B cell (primary cell): ENCODE measurements around the gene ITPRIPL1. TPM values are rescaled to one million over a fixed set of nuclear protein-coding genes. Genes with fewer than 3 reads are reported as not detected.

ENCODE experiments used
- ATAC-seq: fragments of 200-7000 bp; cut with Tn5 transposase; one replicate; pipeline ENCODE4 v1.10.0; 2021; ENCODE audit warnings: low read depth, mild to moderate bottlenecking, moderate number of reproducible peaks, moderate library complexity
- CTCF ChIA-PET: fragments of 350-600 bp; sonication (Branson Sonifier 250); formaldehyde crosslinking; loops from one replicate; lab custom pipeline; 2021; ENCODE audit warnings: antibody characterized with exemption, inconsistent platforms; lab: Charles Lee
- POLR2A ChIA-PET: fragments of 350-600 bp; sonication (Branson Sonifier 250); formaldehyde crosslinking; loops from one replicate; lab custom pipeline; 2021; ENCODE audit warnings: antibody characterized with exemption; lab: Charles Lee
- DNase-seq: peaks from one replicate; pipeline ENCODE4 v3.0.0; 2013
- H2AFZ ChIP-seq: 2 replicates; pipeline ENCODE4 v1.6.1; 2012; ENCODE audit warnings: mild to moderate bottlenecking, low read depth, low read length; ENCODE audit not compliant: insufficient read depth, poor library complexity, severe bottlenecking
- H3K27ac ChIP-seq, 2 donors: 1 replicate in 1 of 2; 2 replicates in 1 of 2; pipeline ENCODE4 v1.5.1; 2012 to 2013; ENCODE audit warnings: low read length in 2 of 2, mild to moderate bottlenecking in 2 of 2, moderate library complexity in 1 of 2
- H3K27me3 ChIP-seq, 4 experiments: fragments of 200-600 bp in 1 of 4; sonication (generic) in 1 of 4; replicated peaks in 1 of 4; 1 replicate in 2 of 4; 2 replicates in 2 of 4; pipeline versions ENCODE4 v1.6.1 to v1.7.0; 2013 to 2016; ENCODE audit warnings: low read length in 3 of 4, mild to moderate bottlenecking in 2 of 4, mixed read lengths in 1 of 4, moderate library complexity in 1 of 4; ENCODE audit not compliant: insufficient read depth in 4 of 4, control insufficient read depth in 3 of 4; ENCODE audit errors: control extremely low read depth in 1 of 4
- H3K36me3 ChIP-seq, 2 experiments: replicated peaks in 1 of 2; 1 replicate in 1 of 2; 2 replicates in 1 of 2; pipeline versions ENCODE4 v1.6.1 to v1.7.1; 2013; ENCODE audit warnings: low read length in 1 of 2; ENCODE audit not compliant: insufficient read depth in 2 of 2, control insufficient read depth in 1 of 2; ENCODE audit errors: control extremely low read depth in 1 of 2, extremely low read depth in 1 of 2
- H3K4me1 ChIP-seq, 2 donors: fragments of 200-600 bp in 1 of 2; sonication (generic) in 1 of 2; 1 replicate in 1 of 2; 2 replicates in 1 of 2; pipeline versions ENCODE4 v1.5.1 to v1.6.1; 2013 to 2017; ENCODE audit warnings: low read length in 2 of 2; ENCODE audit not compliant: control insufficient read depth in 2 of 2, insufficient read depth in 2 of 2
- H3K4me2 ChIP-seq: replicated peaks from 2 replicates; pipeline ENCODE3; 2012; ENCODE audit warnings: mild to moderate bottlenecking, low read depth, low read length; ENCODE audit not compliant: poor library complexity, severe bottlenecking
- H3K4me3 ChIP-seq, 5 experiments: fragments of 200-600 bp in 1 of 5; sonication (generic) in 1 of 5; 1 replicate in 3 of 5; 2 replicates in 2 of 5; pipeline versions ENCODE4 v1.5.1 to v1.7.0; 2011 to 2016; ENCODE audit warnings: low read length in 4 of 5, mild to moderate bottlenecking in 4 of 5, low read depth in 2 of 5, control low read depth in 1 of 5, moderate library complexity in 1 of 5; ENCODE audit not compliant: insufficient read depth in 1 of 5; ENCODE audit errors: control extremely low read depth in 1 of 5, extremely low read depth in 1 of 5
- H3K79me2 ChIP-seq: fragments of 200-600 bp; sonication (generic); one replicate; pipeline ENCODE4 v1.6.0; 2016; ENCODE audit warnings: low read length; ENCODE audit not compliant: control insufficient read depth, insufficient read depth
- H3K9ac ChIP-seq: fragments of 200-600 bp; sonication (generic); 2 replicates; pipeline ENCODE4 v1.6.1; 2017; ENCODE audit warnings: mild to moderate bottlenecking, low read length, moderate library complexity
- H3K9me3 ChIP-seq, 3 donors: one replicate each; pipeline versions ENCODE4 v1.6.1 to v1.7.1; 2013; ENCODE audit warnings: low read length in 2 of 3; ENCODE audit not compliant: control insufficient read depth in 2 of 3, insufficient read depth in 1 of 3; ENCODE audit errors: control extremely low read depth in 1 of 3
- H4K20me1 ChIP-seq: 2 replicates; pipeline ENCODE4 v1.6.0; 2012; ENCODE audit warnings: mild to moderate bottlenecking, low read length; ENCODE audit not compliant: insufficient read depth, control insufficient read depth, poor library complexity, severe bottlenecking
- H3K27ac Mint-ChIP-seq: one replicate; pipeline ENCODE4 v1.8.0; 2021; ENCODE audit warnings: mixed read lengths
- H3K27me3 Mint-ChIP-seq: one replicate; pipeline ENCODE4 v1.8.0; 2021; ENCODE audit warnings: mixed read lengths
- H3K4me1 Mint-ChIP-seq: one replicate; pipeline ENCODE4 v1.8.0; 2021; ENCODE audit warnings: mixed read lengths
- H3K4me3 Mint-ChIP-seq: one replicate; pipeline ENCODE4 v1.8.0; 2021; ENCODE audit warnings: mixed read lengths
- H3K9me3 Mint-ChIP-seq: one replicate; pipeline ENCODE4 v1.8.0; 2022; ENCODE audit warnings: mixed read lengths; ENCODE audit not compliant: insufficient read depth
- CTCF ChIP-seq: fragments of 200-600 bp; IDR thresholded peaks from one replicate; pipeline ENCODE4 v1.8.0; 2022; ENCODE audit warnings: antibody characterized with exemption, mild to moderate bottlenecking
- EZH2 ChIP-seq: IDR thresholded peaks from 2 replicates; pipeline ENCODE4 v1.6.1; 2012; ENCODE audit warnings: borderline replicate concordance, low read depth, mild to moderate bottlenecking, moderate library complexity, low read length; ENCODE audit not compliant: insufficient read depth, poor library complexity, severe bottlenecking
- WGBS: methylation state at CpG from one replicate; pipeline ENCODE4 v1.1.5; 2013; ENCODE audit warnings: missing lambda C conversion rate; ENCODE audit not compliant: insufficient coverage; 5-methylcytosine and 5-hydroxymethylcytosine counted together
- intact Hi-C: fragments of 100-400 bp; cut with micrococcal nuclease; formaldehyde crosslinking; loops from one replicate; pipeline ENCODE4 v1.10.0; 2022
- polyA plus RNA-seq: library from polyadenylated mRNA; depleted of rRNA; stranded (reverse); fragments of >200 nt; gene quantifications from 2 replicates; pipeline ENCODE4 v1.2.3, GENCODE V29; 2012
- total RNA-seq, 2 donors: library from RNA; stranded (reverse); fragments of 120-200 nt in 1 of 2; gene quantifications; 1 replicate in 1 of 2; 2 replicates in 1 of 2; pipeline versions ENCODE4 v1.2.3 to v1.2.4, GENCODE V29; 2013 to 2022

Gene ITPRIPL1
- total and polyA plus RNA-seq, 2 donors (not counting 1 experiment from before 2014, with no cell fraction given): 1.8 to 4.2 TPM

- peaks cover 28% of the 10 kb centered on the region for H3K4me1 Mint-ChIP-seq
- DNase-seq: peak; percentile 50
- H3K9me3 Mint-ChIP-seq: no peaks in the 10 kb centered on the region
- Histone ChIP-seq H2AFZ (peak overlapping the region; percentile 86), H4K20me1 (no peaks in the 10 kb centered on the region), H3K4me2 (peak overlapping the region; percentile 88), H3K27me3 (no peaks in the 10 kb centered on the region), H3K9me3 (no peaks in the 10 kb centered on the region), H3K4me1 (peaks cover 19 to 37% of the 10 kb centered on the region in 2 donors), H3K27ac (peak overlapping the region in 1 of 2 donors; percentile 47), H3K79me2 (peaks cover 5% of the 10 kb centered on the region), H3K36me3 (no peaks in the 10 kb centered on the region), H3K9ac (peak overlapping the region; percentile 74), H3K4me3 (peak overlapping the region; percentile 57 to 81 (median 70))
- ATAC-seq: no peak
- H3K27me3 Mint-ChIP-seq: no peaks in the 10 kb centered on the region
- intact Hi-C loops: loop anchor here (1.0 to 10.0 kb wide), 4 partner anchors 9 to 309 kb away; partner anchors contain the start of genes ARID5A, CIAO1, KANSL3 and NCAPH
- 3% methylated on average over 7 of the region's 8 CpGs for WGBS
- H3K27ac Mint-ChIP-seq: peak overlapping the region; percentile 82
- ChIA-PET CTCF (interaction anchor here (1.0 kb wide), 1 partner anchor 184 kb away, joined by 3 read pairs; no protein-coding TSS in a partner anchor), POLR2A (interaction anchor here (2.5 kb wide), 1 partner anchor 9 kb away, joined by 16 read pairs; the partner anchor contains the start of gene NCAPH)
- no peak for TF ChIP-seq CTCF
- peak overlapping the region; percentile 95 for H3K4me3 Mint-ChIP-seq
Measured at GRCh38 chr2:96325884-96326255, 753 bp downstream of the ITPRIPL1 start.

- 97% methylated on average over 8 of the region's 8 CpGs for WGBS
- Mint-ChIP-seq H3K4me1 (peaks cover 27% of the 10 kb centered on the region), H3K27ac (no peak overlapping the region), H3K4me3 (no peak overlapping the region), H3K9me3 (no peaks in the 10 kb centered on the region), H3K27me3 (no peaks in the 10 kb centered on the region)
- Histone ChIP-seq H3K4me3 (no peak overlapping the region), H3K4me1 (peaks cover 17 to 35% of the 10 kb centered on the region in 2 donors), H4K20me1 (no peaks in the 10 kb centered on the region), H3K79me2 (peaks cover 5% of the 10 kb centered on the region), H3K4me2 (peak overlapping the region; percentile 88), H3K36me3 (no peaks in the 10 kb centered on the region), H3K27me3 (no peaks in the 10 kb centered on the region), H3K9ac (no peak overlapping the region), H3K27ac (no peak overlapping the region), H3K9me3 (no peaks in the 10 kb centered on the region), H2AFZ (no peak overlapping the region)
- CTCF ChIA-PET: interaction anchor here (1.0 kb wide), 1 partner anchor 183 kb away, joined by 3 read pairs; no protein-coding TSS in a partner anchor
- DNase-seq: no peak
- intact Hi-C loops: loop anchor here (10.0 kb wide), 2 partner anchors 208 to 308 kb away; partner anchors contain the start of genes ARID5A and KANSL3
- POLR2A ChIA-PET: interaction anchor here (2.5 kb wide), 1 partner anchor 9 kb away, joined by 16 read pairs; the partner anchor contains the start of gene NCAPH
- ATAC-seq: no peak
- no peak for TF ChIP-seq EZH2
- no peak for TF ChIP-seq CTCF
Measured at GRCh38 chr2:96326564-96326963, 1.4 kb downstream of the ITPRIPL1 start.
